GM21367 (cell line): ENCODE results near the gene EDDM13.
"Not testable (repeated sequence)": the region's sequence is repeated elsewhere in the genome, so short reads cannot be mapped to it uniquely, and the experiment has no call there.

Source experiments
- ATAC-seq: cut with Tn5 transposase; IDR thresholded peaks from one replicate; pipeline ENCODE4 v1.9.1; 2021; ENCODE audit not compliant: unreplicated experiment

Gene EDDM13

GRCh38 chr19:56319991-56320390 is 47.4 kb downstream of the EDDM13 start:
- no peak for ATAC-seq

- no peak for ATAC-seq
These were observed 48.9 kb downstream of the EDDM13 start for GRCh38 chr19:56321254-56321988.

- ATAC-seq = no peak
These were observed 49.5 kb downstream of the EDDM13 start for GRCh38 chr19:56321989-56322440.

GRCh38 chr19:56324436-56324835 is 51.9 kb downstream of the EDDM13 start:
- ATAC-seq = no peak

- no peak for ATAC-seq
These were observed 60.1 kb downstream of the EDDM13 start for GRCh38 chr19:56332695-56333094.

GRCh38 chr19:56333506-56333905 is 61.0 kb downstream of the EDDM13 start:
- no peak for ATAC-seq

- not testable (repeated sequence) for ATAC-seq
These were observed 62.8 kb downstream of the EDDM13 start for GRCh38 chr19:56335371-56335770.

GRCh38 chr19:56337077-56337476 is 64.5 kb downstream of the EDDM13 start:
- ATAC-seq = not testable (repeated sequence)

- not testable (repeated sequence) for ATAC-seq
These were observed 66.5 kb downstream of the EDDM13 start for GRCh38 chr19:56339031-56339430.

- no peak for ATAC-seq
These were observed 69.4 kb downstream of the EDDM13 start for GRCh38 chr19:56341948-56342347.

- ATAC-seq = no peak
These were observed 74.7 kb downstream of the EDDM13 start for GRCh38 chr19:56347163-56347778.

- ATAC-seq = no peak
These were observed 75.8 kb downstream of the EDDM13 start for GRCh38 chr19:56348289-56348877.

- ATAC-seq = no peak
These were observed 78.0 kb downstream of the EDDM13 start for GRCh38 chr19:56350416-56351045.

- no peak for ATAC-seq
These were observed 78.7 kb downstream of the EDDM13 start for GRCh38 chr19:56351208-56351607.

GRCh38 chr19:56355517-56355916 is 83.0 kb downstream of the EDDM13 start:
- no peak for ATAC-seq

- ATAC-seq = no peak
These were observed 84.4 kb downstream of the EDDM13 start for GRCh38 chr19:56356944-56357343.
